ENCODE measurements around the gene ESYT2. TPM values are rescaled to one million over a fixed set of nuclear protein-coding genes. Genes with fewer than 3 reads are reported as not detected.

The ESYT2 gene
- total RNA-seq, 1 experiment from 2014 or later = 162 TPM

DNA sequence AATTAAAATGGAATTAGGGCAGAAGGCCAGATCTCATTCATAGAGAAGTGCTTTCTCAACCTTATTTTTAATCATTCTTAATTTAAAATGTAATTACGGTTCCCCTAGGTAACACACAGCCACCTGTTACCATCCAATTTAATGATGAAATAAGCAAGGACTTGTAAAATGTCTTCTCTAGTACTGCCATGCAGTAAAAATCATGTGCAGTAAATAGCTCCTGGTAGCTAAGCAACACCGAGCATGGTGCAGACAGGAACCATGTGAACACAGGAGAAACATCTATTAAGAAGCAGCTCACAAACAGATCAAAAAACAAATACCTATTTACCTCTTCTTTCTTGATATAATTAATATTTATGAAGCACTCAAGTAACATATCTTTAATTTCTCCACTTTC lies 139.8 kb downstream of the ESYT2 start:
- no peak for DNase-seq
- H3K4me2 ChIP-seq = no peak overlapping the region

DNA sequence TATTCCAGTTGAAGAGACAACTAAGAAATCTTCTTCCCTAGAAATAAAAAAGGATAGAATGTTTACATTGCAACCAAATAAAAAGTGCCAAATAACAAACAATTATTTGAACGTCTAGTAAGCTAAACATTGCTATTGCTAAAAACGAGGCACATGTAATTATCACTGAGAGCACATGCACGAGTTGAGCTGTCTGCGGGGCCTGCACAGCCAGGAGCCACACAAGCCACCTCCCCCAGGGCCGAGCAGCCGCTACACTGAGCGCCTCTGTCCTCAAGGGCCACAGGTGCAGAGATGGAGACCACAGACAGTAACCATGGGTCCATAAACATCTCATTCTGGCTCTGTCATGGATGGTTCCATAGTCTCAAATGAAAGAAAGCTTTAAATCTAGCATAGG lies 141.9 kb downstream of the ESYT2 start:
- Histone ChIP-seq H3K9me2 (ENCODE audit: insufficient read depth) (no peaks in the 10 kb centered on the region), H3K79me2 (ENCODE audit: low read depth) (no peaks in the 10 kb centered on the region), H3K27me3 (ENCODE audit: insufficient read depth, low read depth) (no peaks in the 10 kb centered on the region), H3K4me2 (no peak overlapping the region), H3K9me3 (ENCODE audit: insufficient read depth, low read depth) (no peaks in the 10 kb centered on the region), H3K36me3 (ENCODE audit: low read depth) (peaks cover 39% of the 10 kb centered on the region; the same call in 1 of the 2 replicates), H3K27ac (no peak overlapping the region), H3F3A (ENCODE audit: insufficient read depth, low read depth) (peaks cover 8% of the 10 kb centered on the region), H3K4me3 (no peak overlapping the region), H3K4me1 (replicated peaks; ENCODE audit: insufficient read depth) (no peaks in the 10 kb centered on the region), H4K20me1 (ENCODE audit: insufficient read depth) (no peaks in the 10 kb centered on the region; the same call in 1 of the 2 replicates), H2AFZ (no peak overlapping the region)
- intact Hi-C loops (cut with micrococcal nuclease; ENCODE audit: unreplicated experiment) = no loop called here
- no TSS peak for BruUV-seq (replicated peaks)
- no peak for DNase-seq
- POLR2A ChIA-PET (ENCODE audit: unreplicated experiment) = no interaction called here
- TF ChIP-seq, protein P1, sequence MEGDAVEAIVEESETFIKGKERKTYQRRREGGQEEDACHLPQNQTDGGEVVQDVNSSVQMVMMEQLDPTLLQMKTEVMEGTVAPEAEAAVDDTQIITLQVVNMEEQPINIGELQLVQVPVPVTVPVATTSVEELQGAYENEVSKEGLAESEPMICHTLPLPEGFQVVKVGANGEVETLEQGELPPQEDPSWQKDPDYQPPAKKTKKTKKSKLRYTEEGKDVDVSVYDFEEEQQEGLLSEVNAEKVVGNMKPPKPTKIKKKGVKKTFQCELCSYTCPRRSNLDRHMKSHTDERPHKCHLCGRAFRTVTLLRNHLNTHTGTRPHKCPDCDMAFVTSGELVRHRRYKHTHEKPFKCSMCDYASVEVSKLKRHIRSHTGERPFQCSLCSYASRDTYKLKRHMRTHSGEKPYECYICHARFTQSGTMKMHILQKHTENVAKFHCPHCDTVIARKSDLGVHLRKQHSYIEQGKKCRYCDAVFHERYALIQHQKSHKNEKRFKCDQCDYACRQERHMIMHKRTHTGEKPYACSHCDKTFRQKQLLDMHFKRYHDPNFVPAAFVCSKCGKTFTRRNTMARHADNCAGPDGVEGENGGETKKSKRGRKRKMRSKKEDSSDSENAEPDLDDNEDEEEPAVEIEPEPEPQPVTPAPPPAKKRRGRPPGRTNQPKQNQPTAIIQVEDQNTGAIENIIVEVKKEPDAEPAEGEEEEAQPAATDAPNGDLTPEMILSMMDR (conservative IDR thresholded peaks at IDR 0.05) = no peak
- no peak for TF ChIP-seq EZH2 (IDR thresholded peaks at IDR 0.05; ENCODE audit: low read depth)
- CTCF ChIA-PET = no interaction called here

More for the DNA sequence above, 139.8 kb downstream of the ESYT2 start:
- H2AFZ ChIP-seq = no peak overlapping the region
- no peaks in the 10 kb centered on the region for H3K4me1 ChIP-seq (replicated peaks; ENCODE audit: insufficient read depth)
- H3K4me3 ChIP-seq = no peak overlapping the region
- intact Hi-C loops (cut with micrococcal nuclease; ENCODE audit: unreplicated experiment) = no loop called here
- no peak overlapping the region for H3K27ac ChIP-seq
- H3K9me2 ChIP-seq (ENCODE audit: insufficient read depth) = no peaks in the 10 kb centered on the region
- TF ChIP-seq, protein P1 (conservative IDR thresholded peaks at IDR 0.05) = no peak
- no peak for TF ChIP-seq EZH2 (IDR thresholded peaks at IDR 0.05; ENCODE audit: low read depth)
- peaks cover 29% of the 10 kb centered on the region; the same call in 1 of the 2 replicates for H3K36me3 ChIP-seq (ENCODE audit: low read depth)
- H3F3A ChIP-seq (ENCODE audit: insufficient read depth, low read depth) = no peaks in the 10 kb centered on the region
- H4K20me1 ChIP-seq (ENCODE audit: insufficient read depth) = no peaks in the 10 kb centered on the region; the same call in 1 of the 2 replicates
- no peaks in the 10 kb centered on the region for H3K9me3 ChIP-seq (ENCODE audit: insufficient read depth, low read depth)
- ChIA-PET CTCF (no interaction called here), POLR2A (ENCODE audit: unreplicated experiment) (no interaction called here)
- no TSS peak for BruUV-seq (replicated peaks)
- H3K79me2 ChIP-seq (ENCODE audit: low read depth) = no peaks in the 10 kb centered on the region
- no peaks in the 10 kb centered on the region for H3K27me3 ChIP-seq (ENCODE audit: insufficient read depth, low read depth)

DNA sequence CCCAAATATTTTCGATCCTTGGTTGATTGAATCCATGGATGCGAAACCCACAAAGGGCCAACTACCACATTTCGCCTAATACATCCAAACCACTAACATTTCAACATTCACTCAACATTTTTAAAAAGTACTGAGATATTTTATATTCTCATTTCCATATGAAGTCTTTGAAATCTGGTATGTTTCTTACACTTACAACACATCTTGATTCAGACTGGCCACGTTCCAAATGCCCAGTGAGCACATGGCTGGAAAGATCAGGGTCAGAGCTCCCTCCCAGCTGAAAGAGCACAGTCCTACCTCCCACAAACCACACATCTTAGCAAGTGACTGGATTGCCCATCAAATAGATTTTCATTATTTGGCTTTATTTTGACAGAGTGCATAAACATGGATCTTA lies 143.6 kb downstream of the ESYT2 start:
- Histone ChIP-seq H3F3A (ENCODE audit: insufficient read depth, low read depth) (peaks cover 8% of the 10 kb centered on the region), H2AFZ (no peak overlapping the region), H3K9me3 (ENCODE audit: insufficient read depth, low read depth) (no peaks in the 10 kb centered on the region), H3K4me3 (no peak overlapping the region), H4K20me1 (ENCODE audit: insufficient read depth) (no peaks in the 10 kb centered on the region; the same call in 1 of the 2 replicates), H3K4me2 (no peak overlapping the region), H3K4me1 (replicated peaks; ENCODE audit: insufficient read depth) (no peaks in the 10 kb centered on the region), H3K9me2 (ENCODE audit: insufficient read depth) (no peaks in the 10 kb centered on the region), H3K27me3 (ENCODE audit: insufficient read depth, low read depth) (no peaks in the 10 kb centered on the region), H3K79me2 (ENCODE audit: low read depth) (no peaks in the 10 kb centered on the region), H3K36me3 (ENCODE audit: low read depth) (peaks cover 42% of the 10 kb centered on the region; the same call in 1 of the 2 replicates), H3K27ac (no peak overlapping the region)
- no peak for DNase-seq
- intact Hi-C loops (cut with micrococcal nuclease; ENCODE audit: unreplicated experiment) = no loop called here
- ChIA-PET CTCF (no interaction called here), POLR2A (ENCODE audit: unreplicated experiment) (no interaction called here)
- BruUV-seq (replicated peaks) = no TSS peak
- TF ChIP-seq, protein P1 (conservative IDR thresholded peaks at IDR 0.05) = no peak
- no peak for TF ChIP-seq EZH2 (IDR thresholded peaks at IDR 0.05; ENCODE audit: low read depth)
